Measurements from ENCODE around the gene BRAP. TPM values are rescaled to one million over a fixed set of nuclear protein-coding genes. Genes with fewer than 3 reads are reported as not detected.
"Not testable (repeated sequence)": the region's sequence is repeated elsewhere in the genome, so short reads cannot be mapped to it uniquely, and the experiment has no call there.

Gene BRAP
- total RNA-seq, 2 donors from 2014 or later: 10.1 to 13.4 TPM

DNA sequence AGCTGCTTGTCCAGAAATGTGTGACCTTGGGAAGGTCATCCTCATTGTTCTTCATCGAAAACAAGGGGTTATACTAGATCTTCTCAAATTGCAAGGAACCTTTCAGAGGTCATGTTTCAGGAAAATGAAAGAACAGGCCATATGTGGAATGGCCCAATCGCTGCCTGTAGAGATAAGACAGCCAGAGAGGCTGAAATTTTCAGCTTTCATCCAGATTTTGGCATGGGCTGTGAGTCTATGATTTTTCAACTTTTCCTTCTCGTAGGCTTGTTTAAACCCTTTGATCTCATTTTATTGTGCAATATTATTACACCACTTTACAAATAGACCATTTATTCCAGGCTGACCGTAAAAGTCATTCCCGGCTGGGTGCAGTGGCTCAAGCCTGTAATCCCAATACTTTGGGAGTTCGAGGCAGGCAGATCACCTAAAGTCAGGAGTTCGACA, 69.6 kb downstream of the BRAP start:
- no peaks in the 10 kb centered on the region for H3K9me3 ChIP-seq
- TF ChIP-seq CTCF (IDR thresholded peaks at IDR 0.05): no peak
- H3K27ac ChIP-seq: no peak overlapping the region
- no peak overlapping the region for H3K4me3 ChIP-seq
- H3K27me3 ChIP-seq: no peaks in the 10 kb centered on the region
- no peaks in the 10 kb centered on the region for H3K36me3 ChIP-seq
- H3K4me1 ChIP-seq: no peaks in the 10 kb centered on the region
- no peak for DNase-seq (ENCODE audit: low spot score)

- Histone ChIP-seq H3K27ac (no peak overlapping the region), H3K27me3 (no peaks in the 10 kb centered on the region), H3K9me3 (no peaks in the 10 kb centered on the region), H3K4me1 (no peaks in the 10 kb centered on the region), H3K36me3 (no peaks in the 10 kb centered on the region), H3K4me3 (no peak overlapping the region)
- no peak for TF ChIP-seq CTCF (IDR thresholded peaks at IDR 0.05)
- no peak for DNase-seq (ENCODE audit: low spot score)
These were observed 78.5 kb downstream of the BRAP start for GRCh38 chr12:111607239-111607638.

GRCh38 chr12:111606767-111607230, 79.0 kb downstream of the BRAP start:
- DNase-seq (ENCODE audit: low spot score): no peak
- Histone ChIP-seq H3K27ac (no peak overlapping the region), H3K36me3 (no peaks in the 10 kb centered on the region), H3K4me1 (no peaks in the 10 kb centered on the region), H3K9me3 (no peaks in the 10 kb centered on the region), H3K4me3 (no peak overlapping the region), H3K27me3 (no peaks in the 10 kb centered on the region)
- no peak for TF ChIP-seq CTCF (IDR thresholded peaks at IDR 0.05)

DNA sequence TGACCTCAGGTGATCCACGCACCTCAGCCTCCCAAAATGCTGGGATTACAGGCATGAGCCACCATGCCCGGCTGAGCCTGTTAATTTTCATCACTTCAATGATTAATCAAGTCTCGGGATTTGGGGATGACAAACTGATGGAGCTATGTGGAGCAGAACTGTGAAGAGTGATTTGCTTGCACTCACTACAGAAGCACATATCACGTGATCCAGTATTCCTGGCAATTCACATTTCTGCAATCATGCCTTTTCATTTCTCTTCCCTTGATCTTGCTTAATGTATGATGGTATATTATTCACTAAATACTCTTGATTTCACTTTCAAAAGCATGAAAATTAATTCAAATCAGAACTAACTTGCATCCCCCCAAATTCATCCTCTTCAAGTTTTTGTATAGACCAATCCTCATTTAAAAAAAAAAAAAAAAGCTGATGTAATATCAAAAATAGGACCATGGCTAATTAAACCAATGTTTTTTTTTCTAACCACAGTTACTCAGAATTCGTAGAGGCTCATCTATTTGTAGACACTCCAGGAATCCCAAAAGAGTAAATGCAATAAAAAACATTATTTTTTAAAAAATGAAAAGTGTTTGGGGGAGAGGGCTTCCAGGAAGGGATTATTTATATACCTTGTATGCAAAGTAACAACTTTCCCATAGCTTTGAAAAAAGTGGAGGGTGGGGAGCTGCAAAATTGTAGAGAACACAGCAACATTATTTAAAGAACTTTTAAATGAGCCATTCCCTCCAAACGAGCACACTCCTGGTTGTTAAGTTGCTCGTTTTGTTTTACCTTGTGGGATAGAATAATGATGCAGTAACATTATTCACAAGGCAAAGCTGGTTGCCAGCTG, 79.6 kb downstream of the BRAP start:
- TF ChIP-seq CTCF (IDR thresholded peaks at IDR 0.05): no peak
- Histone ChIP-seq H3K27ac (no peak overlapping the region), H3K4me1 (no peaks in the 10 kb centered on the region), H3K4me3 (no peak overlapping the region), H3K9me3 (no peaks in the 10 kb centered on the region), H3K27me3 (no peaks in the 10 kb centered on the region), H3K36me3 (no peaks in the 10 kb centered on the region)
- no peak for DNase-seq (ENCODE audit: low spot score)

DNA sequence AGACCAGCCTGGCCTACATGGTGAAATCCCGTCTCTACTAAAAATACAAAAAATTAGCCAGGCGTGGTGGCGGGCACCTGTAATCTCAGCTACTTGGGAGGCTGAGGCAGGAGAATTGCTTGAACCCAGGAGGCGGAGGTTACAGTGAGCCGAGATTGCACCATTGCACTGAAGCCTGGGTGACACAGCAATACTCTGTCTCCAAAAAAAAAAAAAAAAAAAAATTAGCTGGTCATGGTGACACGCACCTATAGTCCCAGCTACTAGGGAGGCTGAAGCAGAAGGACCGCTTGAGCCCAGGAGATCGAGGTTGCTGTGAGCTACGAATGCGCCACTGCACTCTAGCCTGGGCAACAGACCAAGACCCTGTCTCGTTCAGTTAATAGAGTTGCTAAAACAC, 82.9 kb downstream of the BRAP start:
- not testable (repeated sequence) for H3K4me1 ChIP-seq; H3K9me3 ChIP-seq; H3K4me3 ChIP-seq; H3K27ac ChIP-seq; H3K36me3 ChIP-seq; H3K27me3 ChIP-seq; DNase-seq (ENCODE audit: low spot score)

GRCh38 chr12:111602348-111602747, 83.4 kb downstream of the BRAP start:
- H3K9me3 ChIP-seq: no peaks in the 10 kb centered on the region
- H3K4me1 ChIP-seq: peaks cover 0 to 10% of the 10 kb centered on the region in 2 donors
- H3K36me3 ChIP-seq: no peaks in the 10 kb centered on the region
- no peak for DNase-seq (ENCODE audit: low spot score)
- H3K27me3 ChIP-seq: no peaks in the 10 kb centered on the region
- TF ChIP-seq CTCF (IDR thresholded peaks at IDR 0.05): no peak
- no peak overlapping the region for H3K27ac ChIP-seq
- no peak overlapping the region for H3K4me3 ChIP-seq

GRCh38 chr12:111600986-111601385, 84.8 kb downstream of the BRAP start:
- H3K4me3 ChIP-seq; H3K9me3 ChIP-seq; H3K36me3 ChIP-seq; DNase-seq (ENCODE audit: low spot score); H3K27me3 ChIP-seq; H3K27ac ChIP-seq: not testable (repeated sequence)
- H3K4me1 ChIP-seq: peaks cover 0 to 22% of the 10 kb centered on the region in 2 donors

Data from right atrium auricular region (tissue), 2 donors.